Stomach smooth muscle (tissue), 2 donors: Measurements from ENCODE around the gene NEK11.

Experiments
- H3K27ac ChIP-seq: one replicate; pipeline ENCODE4 v1.7.0; 2013; ENCODE audit warnings: mild to moderate bottlenecking, low read length, inconsistent platforms
- H3K27me3 ChIP-seq, 2 donors: one replicate each; pipeline ENCODE4 v1.7.0; 2013; ENCODE audit warnings: low read length in 2 of 2; ENCODE audit not compliant: insufficient read depth in 2 of 2, control insufficient read depth in 1 of 2
- H3K36me3 ChIP-seq, 2 donors: one replicate each; pipeline ENCODE4 v1.7.0; 2013; ENCODE audit warnings: low read length in 2 of 2; ENCODE audit not compliant: control insufficient read depth in 2 of 2, insufficient read depth in 2 of 2
- H3K4me1 ChIP-seq: one replicate; pipeline ENCODE4 v1.7.0; 2013; ENCODE audit warnings: low read length; ENCODE audit not compliant: control insufficient read depth, insufficient read depth
- H3K4me3 ChIP-seq, 2 donors: one replicate each; pipeline ENCODE4 v1.7.0; 2013; ENCODE audit warnings: low read length in 2 of 2
- H3K9ac ChIP-seq, 2 donors: one replicate each; pipeline ENCODE4 v1.7.0; 2013; ENCODE audit warnings: low read length in 2 of 2, mild to moderate bottlenecking in 1 of 2
- H3K9me3 ChIP-seq, 2 donors: one replicate each; pipeline ENCODE4 v1.7.0; 2013; ENCODE audit warnings: low read length in 2 of 2; ENCODE audit not compliant: control insufficient read depth in 2 of 2
- donor health status: healthy.
- donor health status: Pancreatic carcinoma.

Gene NEK11

GRCh38 chr3:131077904-131078303, 51.2 kb downstream of the NEK11 start:
- Histone ChIP-seq H3K9me3 (no peaks in the 10 kb centered on the region), H3K27ac (no peak overlapping the region), H3K4me1 (no peaks in the 10 kb centered on the region), H3K9ac (no peak overlapping the region), H3K4me3 (no peak overlapping the region), H3K27me3 (no peaks in the 10 kb centered on the region), H3K36me3 (no peaks in the 10 kb centered on the region)

- no peak overlapping the region for H3K9ac ChIP-seq
- H3K9me3 ChIP-seq = no peaks in the 10 kb centered on the region
- no peaks in the 10 kb centered on the region for H3K27me3 ChIP-seq
- no peak overlapping the region for H3K27ac ChIP-seq
- no peak overlapping the region for H3K4me3 ChIP-seq
- H3K4me1 ChIP-seq = no peaks in the 10 kb centered on the region
- H3K36me3 ChIP-seq = no peaks in the 10 kb centered on the region
Observed at GRCh38 chr3:131079086-131079485, 52.4 kb downstream of the NEK11 start.

- Histone ChIP-seq H3K27ac (no peak overlapping the region), H3K27me3 (no peaks in the 10 kb centered on the region), H3K4me1 (no peaks in the 10 kb centered on the region), H3K36me3 (no peaks in the 10 kb centered on the region), H3K9ac (no peak overlapping the region), H3K4me3 (no peak overlapping the region), H3K9me3 (no peaks in the 10 kb centered on the region)
Observed at GRCh38 chr3:131081224-131081623, 54.5 kb downstream of the NEK11 start.

GRCh38 chr3:131082246-131082645, 55.6 kb downstream of the NEK11 start:
- Histone ChIP-seq H3K9ac (no peak overlapping the region), H3K36me3 (no peaks in the 10 kb centered on the region), H3K4me3 (no peak overlapping the region), H3K4me1 (no peaks in the 10 kb centered on the region), H3K27ac (no peak overlapping the region), H3K27me3 (no peaks in the 10 kb centered on the region), H3K9me3 (no peaks in the 10 kb centered on the region)

GRCh38 chr3:131082871-131083863, 56.5 kb downstream of the NEK11 start:
- H3K27me3 ChIP-seq = no peaks in the 10 kb centered on the region

GRCh38 chr3:131091768-131092167, 65.1 kb downstream of the NEK11 start:
- Histone ChIP-seq H3K9me3 (no peaks in the 10 kb centered on the region), H3K27ac (no peak overlapping the region), H3K9ac (no peak overlapping the region), H3K4me1 (no peaks in the 10 kb centered on the region), H3K4me3 (no peak overlapping the region), H3K36me3 (no peaks in the 10 kb centered on the region), H3K27me3 (no peaks in the 10 kb centered on the region)

More at GRCh38 chr3:131082871-131083863, 56.5 kb downstream of the NEK11 start:
- no peak overlapping the region for H3K27ac ChIP-seq
- no peaks in the 10 kb centered on the region for H3K4me1 ChIP-seq
- H3K4me3 ChIP-seq = no peak overlapping the region
- no peaks in the 10 kb centered on the region for H3K36me3 ChIP-seq
- no peak overlapping the region for H3K9ac ChIP-seq
- no peaks in the 10 kb centered on the region for H3K9me3 ChIP-seq

- Histone ChIP-seq H3K27ac (no peak overlapping the region), H3K4me1 (no peaks in the 10 kb centered on the region), H3K36me3 (no peaks in the 10 kb centered on the region), H3K27me3 (no peaks in the 10 kb centered on the region), H3K4me3 (no peak overlapping the region), H3K9me3 (no peaks in the 10 kb centered on the region), H3K9ac (no peak overlapping the region)
Observed at GRCh38 chr3:131107637-131108433, 81.2 kb downstream of the NEK11 start.

GRCh38 chr3:131109156-131109555, 82.5 kb downstream of the NEK11 start:
- H3K9ac ChIP-seq = no peak overlapping the region
- no peaks in the 10 kb centered on the region for H3K27me3 ChIP-seq
- H3K36me3 ChIP-seq = no peaks in the 10 kb centered on the region
- H3K27ac ChIP-seq = no peak overlapping the region
- no peak overlapping the region for H3K4me3 ChIP-seq
- no peaks in the 10 kb centered on the region for H3K9me3 ChIP-seq
- H3K4me1 ChIP-seq = no peaks in the 10 kb centered on the region

GRCh38 chr3:131110087-131110486, 83.4 kb downstream of the NEK11 start:
- Histone ChIP-seq H3K27me3 (no peaks in the 10 kb centered on the region), H3K27ac (no peak overlapping the region), H3K4me1 (no peaks in the 10 kb centered on the region), H3K9ac (no peak overlapping the region), H3K36me3 (peaks cover 0 to 3% of the 10 kb centered on the region in 2 donors), H3K4me3 (no peak overlapping the region), H3K9me3 (no peaks in the 10 kb centered on the region)

- H3K9ac ChIP-seq = no peak overlapping the region
Observed at GRCh38 chr3:131114256-131114655, 87.6 kb downstream of the NEK11 start.

More at GRCh38 chr3:131114256-131114655, 87.6 kb downstream of the NEK11 start:
- Histone ChIP-seq H3K27ac (no peak overlapping the region), H3K9me3 (no peaks in the 10 kb centered on the region), H3K4me3 (no peak overlapping the region), H3K4me1 (no peaks in the 10 kb centered on the region), H3K27me3 (no peaks in the 10 kb centered on the region), H3K36me3 (peaks cover 0 to 3% of the 10 kb centered on the region in 2 donors)
